COLO668 (cell line): ENCODE measurements around the gene PET100.
A peak's percentile ranks its signal among the peaks of the same experiment; 100 is the strongest.

Source experiments
- DNase-seq: peaks from one replicate; lab custom pipeline; 2025; ENCODE audit not compliant: unreplicated experiment; lab: John Stamatoyannopoulos, UW

Gene PET100

GRCh38 chr19:7677669-7678311 is 48.2 kb downstream of the PET100 start:
- DNase-seq = no peak

GRCh38 chr19:7678971-7679751 is 49.6 kb downstream of the PET100 start:
- DNase-seq = peak; percentile 50

- no peak for DNase-seq
These were observed 50.4 kb downstream of the PET100 start for GRCh38 chr19:7679771-7680605.

GRCh38 chr19:7680606-7681339 is 51.2 kb downstream of the PET100 start, which contains the start of gene TRAPPC5:
Gene TRAPPC5 (plus strand): TSS chr19:7680833. CDS start chr19:7682254, 1,421 bp downstream.
- DNase-seq = peak; percentile 90
